GM23248 (cell line): ENCODE measurements around the gene CLDN22. TPM values are rescaled to one million over a fixed set of nuclear protein-coding genes. Genes with fewer than 3 reads are reported as not detected.

Experiments used
- DNase-seq: peaks from one replicate; pipeline ENCODE4 v3.0.0-alpha.2; 2015
- H2AFZ ChIP-seq: fragments of 200-600 bp; sonication (generic); 2 replicates; pipeline ENCODE4 v1.6.1; 2016; ENCODE audit warnings: antibody characterized with exemption
- H3F3A ChIP-seq: fragments of 200-600 bp; sonication (generic); 2 replicates; pipeline ENCODE4 v1.6.1; 2016; ENCODE audit warnings: mild to moderate bottlenecking, antibody characterized with exemption, mixed run types; ENCODE audit not compliant: insufficient read depth
- H3K27ac ChIP-seq: fragments of 200-600 bp; sonication (generic); 2 replicates; pipeline ENCODE4 v1.5.1; 2016; ENCODE audit warnings: mild to moderate bottlenecking
- H3K27me3 ChIP-seq: fragments of 200-600 bp; sonication (generic); replicated peaks from 2 replicates; pipeline ENCODE4 v1.6.1; 2016; ENCODE audit warnings: mild to moderate bottlenecking; ENCODE audit not compliant: insufficient read depth
- H3K36me3 ChIP-seq: fragments of 200-600 bp; sonication (generic); 2 replicates; pipeline ENCODE4 v1.6.1; 2016; ENCODE audit warnings: low read depth, mild to moderate bottlenecking
- H3K4me1 ChIP-seq: fragments of 200-600 bp; sonication (generic); 2 replicates; pipeline ENCODE4 v1.6.1; 2016; ENCODE audit warnings: mild to moderate bottlenecking; ENCODE audit not compliant: insufficient read depth
- H3K4me2 ChIP-seq: fragments of 200-600 bp; sonication (generic); one replicate; pipeline ENCODE4 v1.6.1; 2016; ENCODE audit warnings: mild to moderate bottlenecking; ENCODE audit not compliant: unreplicated experiment
- H3K4me3 ChIP-seq: fragments of 200-600 bp; sonication (generic); 2 replicates; pipeline ENCODE4 v1.5.1; 2016; ENCODE audit warnings: mild to moderate bottlenecking
- H3K79me2 ChIP-seq: fragments of 200-600 bp; sonication (generic); 2 replicates; pipeline ENCODE4 v1.6.1; 2016; ENCODE audit warnings: mild to moderate bottlenecking; ENCODE audit not compliant: insufficient read depth
- H3K9ac ChIP-seq: fragments of 200-600 bp; sonication (generic); 2 replicates; pipeline ENCODE4 v1.6.1; 2016; ENCODE audit warnings: mild to moderate bottlenecking
- H3K9me2 ChIP-seq: fragments of 200-600 bp; sonication (generic); 2 replicates; pipeline ENCODE4 v1.6.1; 2016; ENCODE audit warnings: mixed run types, mild to moderate bottlenecking, moderate library complexity; ENCODE audit not compliant: insufficient read depth
- H3K9me3 ChIP-seq: fragments of 200-600 bp; sonication (generic); one replicate; pipeline ENCODE4 v1.6.1; 2017; ENCODE audit warnings: low read depth
- H4K20me1 ChIP-seq: fragments of 200-600 bp; sonication (generic); 2 replicates; pipeline ENCODE4 v1.6.0; 2016; ENCODE audit not compliant: insufficient read depth
- EZH2 ChIP-seq: fragments of 200-600 bp; sonication (generic); IDR thresholded peaks from 2 replicates; pipeline ENCODE4 v1.6.1; 2018; ENCODE audit warnings: antibody characterized with exemption, mild to moderate bottlenecking; ENCODE audit not compliant: insufficient read depth, poor library complexity, severe bottlenecking
- EZH2phosphoT487 ChIP-seq: fragments of 200-600 bp; sonication (generic); IDR thresholded peaks from 2 replicates; pipeline ENCODE4 v1.6.1; 2018; ENCODE audit warnings: antibody characterized with exemption, moderate library complexity, mild to moderate bottlenecking, low read depth; ENCODE audit not compliant: insufficient read depth
- WGBS, 2 experiments: methylation state at CpG; one replicate each; pipeline ENCODE4 v1.1.6; 2015 to 2017; ENCODE audit warnings: low lambda C conversion rate in 2 of 2, low coverage in 1 of 2; ENCODE audit errors: missing lambda C conversion rate in 2 of 2; 5-methylcytosine and 5-hydroxymethylcytosine counted together
- in situ Hi-C: fragments of 300-500 bp; cut with MboI; formaldehyde crosslinking; loops from 2 replicates; pipeline ENCODE4 v1.15.0; 2020
- polyA plus RNA-seq: library from polyadenylated mRNA; unstranded; fragments of >200 nt; fragmentation: Nextera tagmentation; extraction: Ambion mirVana; gene quantifications from 2 replicates; pipeline ENCODE4 v1.2.1, GENCODE V29; 2016
- total RNA-seq: library from RNA; depleted of rRNA; stranded (reverse); fragments of >200 nt; shearing (Covaris generic); gene quantifications from 2 replicates; pipeline ENCODE4 v1.2.3, GENCODE V29; 2014; rRNA removed

The CLDN22 gene
- not detected in 2 replicates for total RNA-seq
- polyA plus RNA-seq = not detected in 2 replicates

DNA sequence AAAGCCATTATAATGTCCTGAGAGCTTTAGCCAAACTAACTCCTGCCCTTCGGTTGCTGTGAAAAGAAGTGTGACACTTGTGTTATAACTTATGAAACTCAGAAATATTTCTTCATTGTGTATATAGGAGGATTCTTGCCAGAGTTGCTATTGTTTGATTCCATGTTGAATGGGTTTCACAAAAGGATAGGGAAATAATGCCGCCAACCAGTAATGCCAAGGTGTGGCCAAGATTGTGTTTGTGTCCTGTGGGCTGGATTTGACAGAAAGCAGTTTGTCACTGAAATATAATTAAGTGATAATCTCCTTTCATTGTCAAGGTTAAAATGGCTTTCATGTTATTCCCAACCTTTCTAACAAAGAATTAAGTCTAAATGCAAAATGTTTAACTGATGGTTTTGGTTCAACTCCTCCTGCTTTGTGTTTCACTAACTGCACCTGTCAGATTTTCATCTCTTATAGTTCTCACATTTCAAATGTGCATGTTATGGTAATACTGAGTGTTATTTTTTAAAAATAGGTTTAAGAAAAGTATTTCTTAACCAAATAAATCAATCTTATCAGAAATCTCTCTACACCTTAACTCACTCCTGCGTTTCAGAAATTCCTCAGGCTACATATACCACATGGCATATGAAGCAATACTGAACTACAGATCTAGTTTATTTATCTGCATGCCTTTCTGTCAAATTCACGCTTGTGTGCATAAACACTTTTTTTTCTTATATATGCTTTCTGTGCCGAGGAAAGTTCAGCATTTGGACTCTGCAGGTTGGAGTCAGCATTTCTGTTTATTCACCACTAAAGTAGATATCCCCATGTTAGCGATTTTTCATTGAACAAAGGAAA lies at the start of gene CLDN22:
Gene CLDN22, minus strand, starts transcription at position 66 of the 849 bp plus-strand sequence. Its CDS starts 58 bp downstream, at position 8.
- no peak for DNase-seq
- Histone ChIP-seq H3K9me3 (no peaks in the 10 kb centered on the region), H2AFZ (no peak within 1 kb of the TSS), H3K27me3 (no peaks in the 10 kb centered on the region), H4K20me1 (no peaks in the 10 kb centered on the region), H3K4me1 (no peaks in the 10 kb centered on the region), H3K4me3 (no peak within 1 kb of the TSS), H3K27ac (no peak within 1 kb of the TSS), H3K79me2 (no peaks in the 10 kb centered on the region), H3K9me2 (no peaks in the 10 kb centered on the region), H3K9ac (no peak within 1 kb of the TSS), H3K36me3 (peaks cover 42% of the 10 kb centered on the region), H3F3A (peaks cover 7% of the 10 kb centered on the region; the same call in 1 of the 2 replicates), H3K4me2 (no peak within 1 kb of the TSS)
- in situ Hi-C loops = no loop called here
- 74 to 79% methylated on average over 6 of the region's 6 CpGs for WGBS, 2 experiments
- TF ChIP-seq EZH2 (no peak), EZH2phosphoT487 (no peak)

DNA sequence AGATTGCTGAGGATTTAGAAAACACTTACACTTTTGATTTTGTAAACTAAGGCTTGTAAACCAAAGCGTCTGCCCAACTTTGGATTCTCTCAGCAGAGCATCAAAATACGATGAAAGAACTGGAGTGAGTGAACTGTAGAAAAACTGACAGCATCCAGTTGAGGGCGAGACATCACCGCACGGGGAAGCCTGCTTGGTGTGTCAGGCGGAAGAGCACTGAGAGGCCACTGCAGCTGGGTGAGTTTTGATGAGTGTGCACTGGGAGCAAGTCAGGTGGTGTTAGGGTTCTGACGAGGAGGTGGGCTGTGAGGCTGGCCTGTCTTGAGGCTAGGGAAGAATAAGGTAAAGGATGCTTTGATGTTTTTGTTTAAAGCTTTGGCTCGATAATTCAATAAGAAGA lies 49.0 kb upstream of the CLDN22 start:
- DNase-seq = no peak
- H3K4me2 ChIP-seq = no peak overlapping the region
- no peak overlapping the region for H3K27ac ChIP-seq
- H3K36me3 ChIP-seq = no peaks in the 10 kb centered on the region
- H3F3A ChIP-seq = no peaks in the 10 kb centered on the region
- H3K9ac ChIP-seq = no peak overlapping the region
- in situ Hi-C loops = no loop called here
- no peaks in the 10 kb centered on the region for H3K79me2 ChIP-seq
- no peaks in the 10 kb centered on the region for H3K4me1 ChIP-seq
- WGBS, 2 experiments = 70 to 76% methylated on average over 8 of the region's 8 CpGs
- H3K4me3 ChIP-seq = no peak overlapping the region
- no peaks in the 10 kb centered on the region for H3K9me2 ChIP-seq
- H3K27me3 ChIP-seq = no peaks in the 10 kb centered on the region
- TF ChIP-seq EZH2 (no peak), EZH2phosphoT487 (no peak)
- H2AFZ ChIP-seq = no peak overlapping the region
- no peaks in the 10 kb centered on the region for H4K20me1 ChIP-seq
- H3K9me3 ChIP-seq = no peaks in the 10 kb centered on the region

DNA sequence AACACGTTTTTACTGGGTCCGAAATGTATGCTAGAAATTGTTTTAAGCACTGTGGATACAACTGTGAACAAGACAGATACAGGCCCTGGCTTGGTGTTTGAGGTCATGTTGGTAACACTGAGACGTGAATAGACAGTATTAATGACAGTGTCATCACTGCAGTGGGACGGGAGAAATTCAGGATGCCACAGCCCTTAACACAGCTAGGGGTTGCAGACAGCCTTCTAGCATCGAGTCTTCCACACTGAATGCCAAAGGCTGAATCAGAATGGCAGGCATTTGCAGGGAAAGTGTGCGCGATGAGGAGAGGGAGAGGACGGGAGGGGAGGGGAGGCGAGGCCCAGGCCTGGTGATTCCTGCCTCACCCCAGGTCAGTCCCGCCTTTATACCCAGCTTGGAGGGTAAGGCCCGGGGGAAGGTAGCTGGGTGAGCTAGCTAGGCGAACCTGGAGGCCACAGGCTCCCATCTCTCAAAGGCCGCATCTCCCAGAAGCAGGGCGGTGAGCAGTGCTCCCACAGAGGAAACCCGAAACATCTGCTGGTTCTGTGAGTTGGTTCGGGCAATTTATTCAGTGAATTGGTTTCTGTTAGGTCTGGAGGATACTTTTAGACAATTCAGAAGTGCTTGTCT lies 46.2 kb upstream of the CLDN22 start:
- no peak for DNase-seq
- Histone ChIP-seq H3K4me1 (no peaks in the 10 kb centered on the region), H4K20me1 (no peaks in the 10 kb centered on the region), H2AFZ (no peak overlapping the region), H3K4me3 (no peak overlapping the region), H3K79me2 (no peaks in the 10 kb centered on the region), H3K4me2 (no peak overlapping the region), H3K9me3 (no peaks in the 10 kb centered on the region), H3K9me2 (no peaks in the 10 kb centered on the region), H3K27me3 (no peaks in the 10 kb centered on the region), H3K9ac (no peak overlapping the region), H3K27ac (no peak overlapping the region), H3F3A (peaks cover under 1% of the 10 kb centered on the region; the same call in 1 of the 2 replicates), H3K36me3 (no peaks in the 10 kb centered on the region)
- in situ Hi-C loops = no loop called here
- no peak for TF ChIP-seq EZH2phosphoT487
- no peak for TF ChIP-seq EZH2
- WGBS, 2 experiments = 90% methylated on average over 16 of the region's 16 CpGs

DNA sequence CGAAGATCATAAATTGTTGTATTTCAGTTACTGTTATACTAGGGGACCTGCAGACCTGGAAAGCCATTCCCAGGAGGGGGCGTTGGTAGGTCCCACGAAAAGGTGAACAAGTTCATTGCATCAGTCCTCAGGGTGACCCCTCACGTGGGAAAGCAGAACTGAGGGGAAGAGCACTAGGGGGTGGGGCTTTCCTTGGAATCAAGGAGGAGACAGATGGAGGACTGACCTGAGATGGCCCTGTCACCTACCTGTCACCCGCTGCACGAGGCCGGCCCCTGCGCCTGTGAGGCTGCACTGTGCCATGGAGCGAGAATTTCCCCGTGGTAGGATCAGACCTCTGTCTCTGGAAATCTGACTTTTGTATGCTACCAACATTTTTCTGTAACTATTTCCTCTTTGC lies 43.9 kb upstream of the CLDN22 start:
- H3K4me3 ChIP-seq = no peak overlapping the region
- in situ Hi-C loops = no loop called here
- H3K36me3 ChIP-seq = no peaks in the 10 kb centered on the region
- DNase-seq = no peak
- 87 to 90% methylated on average over 10 of the region's 10 CpGs for WGBS, 2 experiments
- H3K27ac ChIP-seq = no peak overlapping the region
- H3K4me1 ChIP-seq = peaks cover 15% of the 10 kb centered on the region
- H3K4me2 ChIP-seq = no peak overlapping the region
- H4K20me1 ChIP-seq = no peaks in the 10 kb centered on the region
- no peaks in the 10 kb centered on the region for H3K27me3 ChIP-seq
- no peak overlapping the region for H3K9ac ChIP-seq
- H3F3A ChIP-seq = peaks cover 17% of the 10 kb centered on the region
- H2AFZ ChIP-seq = no peak overlapping the region
- TF ChIP-seq EZH2 (no peak), EZH2phosphoT487 (no peak)
- H3K9me2 ChIP-seq = no peaks in the 10 kb centered on the region
- no peaks in the 10 kb centered on the region for H3K9me3 ChIP-seq
- H3K79me2 ChIP-seq = no peaks in the 10 kb centered on the region
